ENCODE measurements around the gene MRPL37. TPM values are rescaled to one million over a fixed set of nuclear protein-coding genes. Genes with fewer than 3 reads are reported as not detected.

Gene MRPL37
- total and polyA plus RNA-seq, 4 donors = 24.6 to 65.1 (median 57.8) TPM

DNA sequence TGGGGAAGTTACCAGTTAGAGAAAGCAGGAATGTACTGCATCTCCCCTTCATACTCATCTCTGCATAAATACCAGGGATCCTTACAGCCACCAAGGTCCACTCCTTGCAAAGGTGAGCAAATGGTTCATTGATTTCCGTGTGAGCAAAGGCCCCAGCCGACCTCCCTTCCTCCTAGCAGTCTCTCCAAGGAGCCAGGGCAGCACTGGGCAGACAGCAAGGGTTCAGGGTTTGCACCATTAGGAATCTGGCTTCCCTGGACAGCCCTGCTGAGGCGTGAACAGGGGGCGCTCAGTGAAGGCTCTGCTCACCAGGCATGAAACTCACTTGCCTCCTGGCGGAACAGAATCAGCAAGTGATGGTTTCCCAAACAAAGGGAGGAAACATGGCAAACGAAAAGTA lies 65.7 kb downstream of the MRPL37 start:
- no peak for DNase-seq (ENCODE audit: low read depth in 4 of 6, low spot score in 6 of 6)
- H3K4me1 ChIP-seq (ENCODE audit: control insufficient read depth, insufficient read depth, low read length) = peaks cover 59% of the 10 kb centered on the region
- 83% methylated on average over 6 of the region's 6 CpGs for WGBS (ENCODE audit: insufficient coverage)

GRCh38 chr1:54266195-54266594 lies 66.2 kb downstream of the MRPL37 start:
- no peak overlapping the region for H3K4me3 ChIP-seq (ENCODE audit: low read depth, low read length)
- 92% methylated on average over 1 of the region's 2 CpGs for WGBS (ENCODE audit: insufficient coverage)
- peaks cover 61% of the 10 kb centered on the region for H3K4me1 ChIP-seq (ENCODE audit: control insufficient read depth, insufficient read depth, low read length)
- H3K9me3 ChIP-seq (ENCODE audit: control insufficient read depth, insufficient read depth, low read length) = no peaks in the 10 kb centered on the region
- no peak for DNase-seq (ENCODE audit: low read depth in 4 of 6, low spot score in 6 of 6)
- H3K27me3 ChIP-seq (ENCODE audit: control insufficient read depth, insufficient read depth, low read length) = no peaks in the 10 kb centered on the region
- no peak overlapping the region for H3K27ac ChIP-seq (ENCODE audit: low read depth, low read length)
- H3K36me3 ChIP-seq (ENCODE audit: control insufficient read depth, insufficient read depth, low read length) = peaks cover 5% of the 10 kb centered on the region

More for the DNA sequence above, 65.7 kb downstream of the MRPL37 start:
- Histone ChIP-seq H3K4me3 (ENCODE audit: low read depth, low read length) (no peak overlapping the region), H3K36me3 (ENCODE audit: control insufficient read depth, insufficient read depth, low read length) (peaks cover 5% of the 10 kb centered on the region), H3K27ac (ENCODE audit: low read depth, low read length) (no peak overlapping the region), H3K27me3 (ENCODE audit: control insufficient read depth, insufficient read depth, low read length) (no peaks in the 10 kb centered on the region), H3K9me3 (ENCODE audit: control insufficient read depth, insufficient read depth, low read length) (no peaks in the 10 kb centered on the region)

DNA sequence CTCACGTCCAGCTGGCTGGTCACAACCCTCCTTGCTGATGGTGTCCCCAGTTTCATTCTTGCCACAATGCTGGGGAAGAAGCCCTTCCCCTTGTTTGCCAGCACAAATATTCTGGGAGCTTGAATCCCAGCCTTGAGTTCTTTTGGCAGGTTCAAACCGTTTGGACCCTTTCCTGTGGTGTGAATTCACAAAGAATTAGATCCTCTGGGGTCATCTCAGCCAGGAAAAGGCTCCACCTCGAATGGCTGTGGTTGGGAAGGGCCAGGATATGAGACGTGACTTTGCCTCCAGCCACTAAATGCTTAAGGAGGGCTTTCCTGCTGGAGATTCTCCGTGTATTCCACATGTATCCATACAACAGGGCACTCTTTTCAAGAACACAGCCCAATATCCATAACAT lies 66.9 kb downstream of the MRPL37 start:
- Histone ChIP-seq H3K36me3 (ENCODE audit: control insufficient read depth, insufficient read depth, low read length) (peaks cover 5% of the 10 kb centered on the region), H3K27me3 (ENCODE audit: control insufficient read depth, insufficient read depth, low read length) (no peaks in the 10 kb centered on the region), H3K4me3 (ENCODE audit: low read depth, low read length) (no peak overlapping the region), H3K9me3 (ENCODE audit: control insufficient read depth, insufficient read depth, low read length) (no peaks in the 10 kb centered on the region), H3K4me1 (ENCODE audit: control insufficient read depth, insufficient read depth, low read length) (peaks cover 64% of the 10 kb centered on the region), H3K27ac (ENCODE audit: low read depth, low read length) (no peak overlapping the region)
- 68% methylated on average over 5 of the region's 5 CpGs for WGBS (ENCODE audit: insufficient coverage)
- DNase-seq (ENCODE audit: low read depth in 4 of 6, low spot score in 6 of 6) = no peak

Other genes with a start within 250 kb of the MRPL37 start
- gene LDLRAD1, start 182.0 kb upstream of the MRPL37 start, total RNA-seq = not detected
- gene LDLRAD1, start 182.0 kb upstream of the MRPL37 start, polyA plus RNA-seq (ENCODE audit: insufficient read length in 2 of 2) = not detected
- 100 to 1,000 TPM; 290 to 455 TPM for gene TMEM59, start 147.0 kb upstream of the MRPL37 start, total RNA-seq
- gene TMEM59, start 147.0 kb upstream of the MRPL37 start, polyA plus RNA-seq (ENCODE audit: insufficient read length in 2 of 2) = 100 to 1,000 TPM; 242 to 254 TPM
- gene TCEANC2, start 146.6 kb upstream of the MRPL37 start, total RNA-seq = 1 to 10 TPM; 6.0 to 9.3 TPM
- gene TCEANC2, start 146.6 kb upstream of the MRPL37 start, polyA plus RNA-seq (ENCODE audit: insufficient read length in 2 of 2) = 1 to 10 TPM; 7.3 to 7.4 TPM
- under 1 TPM in 1 of 2 donors, not detected in 1; 0.06 TPM for gene CDCP2, start 47.2 kb upstream of the MRPL37 start, total RNA-seq
- under 1 TPM in 1 of 2 donors, not detected in 1; 0.08 TPM for gene CDCP2, start 47.2 kb upstream of the MRPL37 start, polyA plus RNA-seq (ENCODE audit: insufficient read length in 2 of 2)
- 1 to 10 TPM; 4.6 to 8.6 TPM for gene CYB5RL, start 137 bp upstream of the MRPL37 start, total RNA-seq
- 1 to 10 TPM; 5.0 to 6.0 TPM for gene CYB5RL, start 137 bp upstream of the MRPL37 start, polyA plus RNA-seq (ENCODE audit: insufficient read length in 2 of 2)
- gene SSBP3, start 206.2 kb downstream of the MRPL37 start, total RNA-seq = 10 to 100 TPM; 23.3 to 26.7 TPM
- 100 to 1,000 TPM; 106 to 108 TPM for gene SSBP3, start 206.2 kb downstream of the MRPL37 start, polyA plus RNA-seq (ENCODE audit: insufficient read length in 2 of 2)